Heart right ventricle (tissue), 16 donors: ENCODE results near the gene LIMS1. TPM values are rescaled to one million over a fixed set of nuclear protein-coding genes. Genes with fewer than 3 reads are reported as not detected.

Experiments
- ATAC-seq, 8 donors: fragments of 200-7000 bp; cut with Tn5 transposase; one replicate each; pipeline ENCODE4 v1.9.1; 2020; ENCODE audit warnings: mild to moderate bottlenecking in 8 of 8, moderate library complexity in 8 of 8, moderate number of reproducible peaks in 1 of 8
- DNase-seq, 2 donors: peaks; one replicate each; pipeline ENCODE4 v3.0.0-alpha.2; 2020
- H3K27ac ChIP-seq, 10 donors: fragments of 200-600 bp; sonication (generic) in 2 of 10; one replicate each; pipeline versions ENCODE4 v1.5.0 to v1.8.0; 2020 to 2022; ENCODE audit warnings: mild to moderate bottlenecking in 3 of 10
- H3K27me3 ChIP-seq, 7 donors: fragments of 200-600 bp; one replicate each; pipeline ENCODE4 v1.8.0; 2021 to 2022; ENCODE audit warnings: mild to moderate bottlenecking in 2 of 7
- H3K36me3 ChIP-seq, 9 donors: fragments of 200-600 bp; sonication (generic) in 1 of 9; one replicate each; pipeline versions ENCODE4 v1.5.0 to v1.8.0; 2020 to 2022; ENCODE audit warnings: mild to moderate bottlenecking in 2 of 9
- H3K4me1 ChIP-seq, 9 donors: fragments of 200-600 bp; sonication (generic) in 1 of 9; one replicate each; pipeline versions ENCODE4 v1.5.0 to v1.8.0; 2020 to 2022; ENCODE audit warnings: mild to moderate bottlenecking in 4 of 9
- H3K4me3 ChIP-seq, 10 donors: fragments of 200-600 bp; sonication (generic) in 2 of 10; one replicate each; pipeline versions ENCODE4 v1.5.0 to v1.8.0; 2020 to 2022; ENCODE audit warnings: mild to moderate bottlenecking in 7 of 10, moderate library complexity in 2 of 10
- H3K9me3 ChIP-seq, 11 donors: fragments of 200-600 bp in 10 of 11; sonication (generic) in 2 of 11; one replicate each; pipeline versions ENCODE4 v1.5.0 to v1.8.0; 2013 to 2022; ENCODE audit warnings: mild to moderate bottlenecking in 2 of 11, control low read depth in 1 of 11, moderate library complexity in 1 of 11
- WGBS, 2 donors: extraction: QIAGEN DNeasy Blood & Tissue Kit; methylation state at CpG; one replicate each; pipeline ENCODE4 v1.1.7; 2013; ENCODE audit warnings: inconsistent platforms in 1 of 2; 5-methylcytosine and 5-hydroxymethylcytosine counted together
- intact Hi-C, 10 donors: fragments of 100-400 bp; cut with DNase I; formaldehyde crosslinking; loops; one replicate each; pipeline versions ENCODE4 v1.11.1 to v1.14.2; 2022
- polyA plus RNA-seq, 2 donors: library from polyadenylated mRNA; stranded (reverse); fragments of 200-250 nt; gene quantifications; one replicate each; pipeline ENCODE4 v1.2.3, GENCODE V29; 2013
- total RNA-seq, 10 donors: library from RNA; stranded (reverse); fragmentation: NEBNext Ultra II Directional in 3 of 10; extraction: Animal tissue kit (Norgen Biotek cat#: 25700) in 3 of 10; gene quantifications; one replicate each; pipeline versions ENCODE4 v1.2.1 to v1.2.4, GENCODE V29; 2021 to 2023
- TF ChIP-seq, protein P1 (sequence below), 9 donors: fragments of 200-600 bp; sonication (generic) in 2 of 9; IDR thresholded peaks; one replicate each; pipeline versions ENCODE4 v1.5.0 to v1.8.0; 2021 to 2022; ENCODE audit warnings: antibody characterized with exemption in 9 of 9, mild to moderate bottlenecking in 5 of 9, moderate library complexity in 1 of 9
- donor health status: Arrhythmogenic right ventricular cardiomyopathy.
- donor health status: ischemic (EF 13 %, LVEDD 7.1; RV severe dilation, severe dysfunction).
- donor health status: healthy with polysubstance abuse.
- donor health status: DM: no; HTN: yes; CAD: no.
- donor health status: DM: no; HTN: no; CAD: no.
- donor health status: ischemic (EF 25% LVEDD 6.9; RV normal size, moderate dysfunction).
- donor health status: ischemic (EF 25% LVEDD 5.7; RV mildly dilated, moderate dysfunction).
- donor health status: healthy.
- donor health status: DM: yes; HTN: yes; CAD: no.
- donor health status: Ischemic cardiomyopathy.
- donor health status: ischemic (EF 35%, LVEDD 5.7; RV mildly dilated, moderate dysfunction).
- donor health status: nonischemic (EF 11% LVEDD 7.7; RV severe dilation, severe dysfunction).
- donor health status: DM: yes; HTN: yes; CAD: no.
- donor health status: PGD.
- donor health status: ischemic (EF 29% LVEDD 5.4; RV normal size, mild dysfunction).
- donor health status: nonischemic (EF 23%, LVEDD 6.1; RV moderate dilation, normal function).

The LIMS1 gene
- total and polyA plus RNA-seq, 12 donors, result 18.8 to 122 (median 76.2) TPM

DNA sequence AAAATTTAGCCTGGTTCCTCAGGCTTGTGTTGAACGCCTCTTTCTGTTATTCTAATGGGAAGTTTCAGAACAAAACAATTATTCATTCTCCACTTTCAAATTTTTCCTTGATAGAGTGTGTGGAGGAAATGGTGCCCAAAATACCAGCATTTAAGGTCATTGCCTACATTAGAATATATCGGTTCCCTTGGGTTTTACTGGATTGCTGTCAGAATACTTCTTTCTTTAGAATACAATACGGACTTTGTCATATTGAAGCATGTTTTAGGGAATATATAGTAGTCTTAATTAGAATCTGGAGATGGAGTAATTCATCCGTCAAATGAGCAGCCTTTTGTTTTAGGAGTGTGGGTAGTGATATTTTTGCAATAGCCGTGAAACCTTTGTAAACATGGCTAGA lies 13.3 kb downstream of the LIMS1 start:
- H3K27ac ChIP-seq, result no peak overlapping the region
- intact Hi-C loops, result loop anchor here in 1 of 10 donors (5.0 kb wide), 1 partner anchor 35 kb away; no protein-coding TSS in a partner anchor
- ATAC-seq (no peak), DNase-seq (no peak)
- no peak overlapping the region for H3K4me3 ChIP-seq
- H3K4me1 ChIP-seq, result peaks cover 1 to 21% (median 11%) of the 10 kb centered on the region in 9 donors
- no peaks in the 10 kb centered on the region for H3K36me3 ChIP-seq
- H3K27me3 ChIP-seq, result no peaks in the 10 kb centered on the region
- no peaks in the 10 kb centered on the region for H3K9me3 ChIP-seq
- TF ChIP-seq, protein P1, sequence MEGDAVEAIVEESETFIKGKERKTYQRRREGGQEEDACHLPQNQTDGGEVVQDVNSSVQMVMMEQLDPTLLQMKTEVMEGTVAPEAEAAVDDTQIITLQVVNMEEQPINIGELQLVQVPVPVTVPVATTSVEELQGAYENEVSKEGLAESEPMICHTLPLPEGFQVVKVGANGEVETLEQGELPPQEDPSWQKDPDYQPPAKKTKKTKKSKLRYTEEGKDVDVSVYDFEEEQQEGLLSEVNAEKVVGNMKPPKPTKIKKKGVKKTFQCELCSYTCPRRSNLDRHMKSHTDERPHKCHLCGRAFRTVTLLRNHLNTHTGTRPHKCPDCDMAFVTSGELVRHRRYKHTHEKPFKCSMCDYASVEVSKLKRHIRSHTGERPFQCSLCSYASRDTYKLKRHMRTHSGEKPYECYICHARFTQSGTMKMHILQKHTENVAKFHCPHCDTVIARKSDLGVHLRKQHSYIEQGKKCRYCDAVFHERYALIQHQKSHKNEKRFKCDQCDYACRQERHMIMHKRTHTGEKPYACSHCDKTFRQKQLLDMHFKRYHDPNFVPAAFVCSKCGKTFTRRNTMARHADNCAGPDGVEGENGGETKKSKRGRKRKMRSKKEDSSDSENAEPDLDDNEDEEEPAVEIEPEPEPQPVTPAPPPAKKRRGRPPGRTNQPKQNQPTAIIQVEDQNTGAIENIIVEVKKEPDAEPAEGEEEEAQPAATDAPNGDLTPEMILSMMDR (IDR thresholded peaks at IDR 0.05), result no peak
- 76 to 80% methylated on average over 5 of the region's 5 CpGs for WGBS, 2 donors

DNA sequence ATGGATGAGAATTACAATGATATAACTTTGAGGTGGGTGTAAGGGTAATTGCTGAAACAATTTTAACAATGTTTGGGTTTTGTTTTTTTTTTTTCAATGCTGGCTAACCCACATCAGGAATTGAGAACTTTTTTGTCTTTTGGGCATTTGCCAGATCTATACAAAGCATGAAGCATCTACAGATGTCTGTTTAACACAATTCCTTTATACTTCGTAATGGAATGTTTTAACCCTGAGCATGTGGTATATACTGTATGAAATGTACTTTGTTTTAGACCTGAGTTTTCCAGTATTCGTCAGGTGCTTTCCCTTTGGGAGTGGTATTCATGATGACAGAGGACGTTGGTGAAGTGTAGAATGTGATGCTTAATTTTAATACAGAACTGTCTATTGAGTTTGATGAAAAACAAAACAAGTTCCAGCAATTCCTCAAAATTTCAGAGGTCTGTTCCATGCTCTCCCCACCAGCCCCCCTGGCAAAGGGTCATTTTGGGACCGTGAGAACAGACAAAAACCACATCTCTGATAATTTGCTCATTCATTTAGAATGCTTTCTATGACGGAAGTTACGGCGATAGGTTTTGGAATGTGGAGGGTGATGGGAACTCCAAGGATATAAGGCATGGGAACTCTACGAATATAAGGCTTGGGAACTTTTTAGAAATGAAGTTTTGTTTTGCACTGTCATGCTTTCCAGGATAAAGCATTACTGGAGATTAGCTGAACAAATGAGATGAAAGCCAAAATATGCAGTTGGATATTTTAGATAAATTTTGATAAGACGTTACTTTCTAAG lies 14.1 kb downstream of the LIMS1 start:
- H3K4me1 ChIP-seq, result peaks cover 8 to 29% (median 18%) of the 10 kb centered on the region in 9 donors
- no peaks in the 10 kb centered on the region for H3K27me3 ChIP-seq
- H3K9me3 ChIP-seq, result no peaks in the 10 kb centered on the region
- WGBS, 2 donors, result 56 to 58% methylated on average over 9 of the region's 9 CpGs
- TF ChIP-seq, protein P1 (IDR thresholded peaks at IDR 0.05), result no peak
- H3K36me3 ChIP-seq, result no peaks in the 10 kb centered on the region
- DNase-seq (no peak), ATAC-seq (no peak)
- H3K27ac ChIP-seq, result peak overlapping the region in 1 of 10 donors; percentile 2
- no peak overlapping the region for H3K4me3 ChIP-seq
- intact Hi-C loops, result loop anchor here in 1 of 10 donors (5.0 kb wide), 1 partner anchor 34 kb away; no protein-coding TSS in a partner anchor

DNA sequence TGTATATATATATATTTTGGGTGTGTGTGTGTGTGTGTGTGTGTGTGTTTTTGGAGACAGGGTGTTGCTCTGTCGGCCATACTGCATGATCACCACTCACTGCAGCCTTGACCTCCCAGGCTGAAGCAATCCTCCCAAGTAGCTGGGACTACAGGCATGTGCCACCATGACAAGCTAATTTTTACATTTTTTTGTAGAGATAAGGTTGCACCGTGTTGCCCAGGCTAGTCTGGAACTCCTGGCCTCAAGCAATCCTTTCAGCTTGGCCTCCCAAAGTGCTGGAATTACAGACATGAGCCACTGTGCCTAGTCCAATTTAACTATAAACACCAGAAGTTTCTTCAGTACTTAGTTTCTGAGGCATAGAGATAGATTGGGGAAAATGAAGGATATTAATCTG lies 18.3 kb downstream of the LIMS1 start:
- ATAC-seq (no peak), DNase-seq (no peak)
- TF ChIP-seq, protein P1 (IDR thresholded peaks at IDR 0.05), result no peak
- intact Hi-C loops, result no loop called here
- Histone ChIP-seq H3K9me3 (no peaks in the 10 kb centered on the region), H3K4me1 (peaks cover 21 to 62% (median 41%) of the 10 kb centered on the region in 9 donors), H3K27me3 (no peaks in the 10 kb centered on the region), H3K36me3 (no peaks in the 10 kb centered on the region), H3K27ac (peak overlapping the region in 9 of 10 donors; percentile 21 to 79 (median 65)), H3K4me3 (no peak overlapping the region)
- WGBS, 2 donors, result 47 to 67% methylated on average over 2 of the region's 2 CpGs

DNA sequence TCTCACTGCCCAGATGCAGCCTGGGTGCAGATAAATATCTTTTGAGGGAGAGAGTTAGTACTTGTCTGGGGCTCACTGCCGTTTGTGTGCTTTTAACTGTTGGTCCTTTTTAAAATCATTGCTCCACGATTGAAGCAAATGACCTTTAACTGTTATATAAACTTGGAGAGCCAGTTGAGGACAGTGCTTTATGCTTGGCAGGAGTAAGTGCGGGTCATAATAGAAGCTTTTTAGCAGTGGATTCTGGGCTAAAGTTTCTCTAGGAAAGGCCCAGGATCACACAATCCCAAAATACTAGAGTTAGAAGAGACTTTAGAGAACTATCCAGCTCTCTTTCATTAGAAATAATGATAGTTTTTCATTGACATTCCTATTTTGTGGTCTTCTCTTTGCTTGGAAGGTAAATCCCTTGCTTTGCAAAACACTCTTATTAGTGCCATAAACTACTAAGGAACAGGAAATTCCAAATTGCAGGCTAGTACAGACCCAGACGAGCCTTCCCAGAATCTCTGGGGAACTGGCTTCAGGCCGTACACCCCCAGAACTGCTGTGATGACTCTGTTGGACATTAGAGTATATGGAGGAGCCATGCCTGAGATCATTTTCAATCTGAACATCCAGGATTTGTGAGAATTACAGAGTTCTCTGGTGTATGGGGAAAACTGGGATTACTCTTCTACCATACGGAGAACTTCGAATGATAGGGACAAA lies 19.1 kb downstream of the LIMS1 start:
- H3K36me3 ChIP-seq, result no peaks in the 10 kb centered on the region

More for the DNA sequence above, 19.1 kb downstream of the LIMS1 start:
- H3K9me3 ChIP-seq, result no peaks in the 10 kb centered on the region
- peak overlapping the region in 9 of 10 donors; percentile 21 to 79 (median 65) for H3K27ac ChIP-seq
- no peak overlapping the region for H3K4me3 ChIP-seq
- DNase-seq (peak in 1 of 2 donors; percentile 51), ATAC-seq (peak; percentile 46 to 80 (median 70))
- H3K27me3 ChIP-seq, result no peaks in the 10 kb centered on the region
- peaks cover 21 to 55% (median 36%) of the 10 kb centered on the region in 9 donors for H3K4me1 ChIP-seq
- 39 to 41% methylated on average over 7 of the region's 7 CpGs for WGBS, 2 donors
- TF ChIP-seq, protein P1 (IDR thresholded peaks at IDR 0.05), result no peak
- intact Hi-C loops, result no loop called here
